Measurements from ENCODE around the gene UBALD1.
"Not testable (repeated sequence)": the region's sequence is repeated elsewhere in the genome, so short reads cannot be mapped to it uniquely, and the experiment has no call there.

- TF ChIP-seq MAX (IDR thresholded peaks at IDR 0.05) = peak; percentile 86
- not testable (repeated sequence) for TF ChIP-seq POLR2A (IDR thresholded peaks at IDR 0.05; ENCODE audit: low read length); EP300 (IDR thresholded peaks at IDR 0.05); RARB (CRISPR knock-in tag; IDR thresholded peaks at IDR 0.05)
- peak; percentile 99 for TF ChIP-seq BHLHE40 (IDR thresholded peaks at IDR 0.05; ENCODE audit: low read depth, low read length)
Observed at GRCh38 chr16:4650443-4651074, 35.9 kb upstream of the UBALD1 start.
